GM10266 (cell line): ENCODE measurements around the gene TNRC6A.

Experiments
- DNase-seq: peaks from one replicate; pipeline ENCODE4 v3.0.0; 2012; ENCODE audit errors: extremely low spot score
- CTCF ChIP-seq: IDR thresholded peaks from 2 replicates; pipeline ENCODE4 v1.5.1; 2012; ENCODE audit warnings: mild to moderate bottlenecking, low read depth; ENCODE audit not compliant: control insufficient read depth, insufficient read depth; ENCODE audit errors: missing control alignments

TNRC6A gene

GRCh38 chr16:24815021-24815420, 85.6 kb downstream of the TNRC6A start:
- DNase-seq = no peak
- TF ChIP-seq CTCF = no peak

GRCh38 chr16:24816688-24817087, 87.2 kb downstream of the TNRC6A start:
- DNase-seq = no peak
- TF ChIP-seq CTCF = no peak

- no peak for TF ChIP-seq CTCF
- DNase-seq = no peak
These were observed 90.1 kb downstream of the TNRC6A start for GRCh38 chr16:24819462-24820040.

- no peak for DNase-seq
- TF ChIP-seq CTCF = no peak
These were observed 91.1 kb downstream of the TNRC6A start for GRCh38 chr16:24820522-24820921.

GRCh38 chr16:24821129-24821528, 91.7 kb downstream of the TNRC6A start:
- TF ChIP-seq CTCF = no peak
- DNase-seq = no peak

GRCh38 chr16:24822542-24822941, 93.1 kb downstream of the TNRC6A start:
- no peak for DNase-seq
- no peak for TF ChIP-seq CTCF

- TF ChIP-seq CTCF = no peak
- DNase-seq = no peak
These were observed 93.5 kb downstream of the TNRC6A start for GRCh38 chr16:24822974-24823373.
